Gastroesophageal sphincter (tissue), 4 donors: Measurements from ENCODE around the gene RALGPS1. TPM values are rescaled to one million over a fixed set of nuclear protein-coding genes. Genes with fewer than 3 reads are reported as not detected.
A peak's percentile ranks its signal among the peaks of the same experiment; 100 is the strongest.

Experiments used
- ATAC-seq: fragments of 150-250 bp; one replicate; pipeline ENCODE4 v1.9.1; 2016; ENCODE audit warnings: mild to moderate bottlenecking, moderate library complexity
- H3K27ac ChIP-seq, 4 donors: fragments of 200-600 bp; sonication (generic) in 3 of 4; 1 replicate in 3 of 4; 2 replicates in 1 of 4; pipeline ENCODE4 v1.5.1; 2016 to 2019
- H3K27me3 ChIP-seq: fragments of 200-600 bp; sonication (generic); one replicate; pipeline ENCODE4 v1.5.1; 2019
- H3K36me3 ChIP-seq, 2 donors: fragments of 200-600 bp; sonication (generic); one replicate each; pipeline ENCODE4 v1.5.1; 2019; ENCODE audit warnings: control low read depth in 1 of 2
- H3K4me1 ChIP-seq, 3 donors: fragments of 200-600 bp; sonication (generic); 1 replicate in 2 of 3; 2 replicates in 1 of 3; pipeline ENCODE4 v1.5.1; 2016 to 2019; ENCODE audit warnings: control low read depth in 2 of 3
- H3K4me3 ChIP-seq, 2 donors: fragments of 200-600 bp; sonication (generic); one replicate each; pipeline ENCODE4 v1.5.1; 2019; ENCODE audit warnings: mild to moderate bottlenecking in 1 of 2, moderate library complexity in 1 of 2
- H3K9me3 ChIP-seq, 3 donors: fragments of 200-600 bp; sonication (generic); one replicate each; pipeline ENCODE4 v1.5.1; 2017 to 2019; ENCODE audit warnings: control low read depth in 2 of 3
- EP300 ChIP-seq: sonication (generic); formaldehyde crosslinking; IDR thresholded peaks from one replicate; pipeline ENCODE4 v1.6.1; 2017; ENCODE audit warnings: antibody characterized with exemption, mild to moderate bottlenecking
- POLR2A ChIP-seq, 2 donors: fragments of 450-650 bp; IDR thresholded peaks; one replicate each; pipeline ENCODE4 v1.6.1; 2017; ENCODE audit warnings: antibody characterized with exemption in 2 of 2, mild to moderate bottlenecking in 2 of 2, moderate library complexity in 1 of 2
- POLR2AphosphoS5 ChIP-seq: sonication (generic); formaldehyde crosslinking; IDR thresholded peaks from one replicate; pipeline ENCODE4 v1.6.1; 2017; ENCODE audit warnings: antibody characterized with exemption
- WGBS, 2 donors: methylation state at CpG; one replicate each; pipeline ENCODE4 v1.1.5; 2018; ENCODE audit warnings: low coverage in 1 of 2; 5-methylcytosine and 5-hydroxymethylcytosine counted together
- total RNA-seq, 4 donors: library from RNA; depleted of rRNA; stranded (reverse); fragments of >200 nt; gene quantifications; one replicate each; pipeline ENCODE4 v1.1.0, GENCODE V29; 2016
- TF ChIP-seq, protein P1 (sequence below), 4 experiments: fragments of 200-600 bp in 2 of 4; fragments of 450-650 bp in 2 of 4; sonication (generic) in 1 of 4; IDR thresholded peaks; one replicate each; pipeline ENCODE4 v1.5.1; 2017 to 2019; ENCODE audit warnings: antibody characterized with exemption in 4 of 4, mild to moderate bottlenecking in 2 of 4, moderate library complexity in 2 of 4

RALGPS1 gene
- total RNA-seq, 4 donors from 2014 or later: 5.9 to 17.4 (median 11.3) TPM

DNA sequence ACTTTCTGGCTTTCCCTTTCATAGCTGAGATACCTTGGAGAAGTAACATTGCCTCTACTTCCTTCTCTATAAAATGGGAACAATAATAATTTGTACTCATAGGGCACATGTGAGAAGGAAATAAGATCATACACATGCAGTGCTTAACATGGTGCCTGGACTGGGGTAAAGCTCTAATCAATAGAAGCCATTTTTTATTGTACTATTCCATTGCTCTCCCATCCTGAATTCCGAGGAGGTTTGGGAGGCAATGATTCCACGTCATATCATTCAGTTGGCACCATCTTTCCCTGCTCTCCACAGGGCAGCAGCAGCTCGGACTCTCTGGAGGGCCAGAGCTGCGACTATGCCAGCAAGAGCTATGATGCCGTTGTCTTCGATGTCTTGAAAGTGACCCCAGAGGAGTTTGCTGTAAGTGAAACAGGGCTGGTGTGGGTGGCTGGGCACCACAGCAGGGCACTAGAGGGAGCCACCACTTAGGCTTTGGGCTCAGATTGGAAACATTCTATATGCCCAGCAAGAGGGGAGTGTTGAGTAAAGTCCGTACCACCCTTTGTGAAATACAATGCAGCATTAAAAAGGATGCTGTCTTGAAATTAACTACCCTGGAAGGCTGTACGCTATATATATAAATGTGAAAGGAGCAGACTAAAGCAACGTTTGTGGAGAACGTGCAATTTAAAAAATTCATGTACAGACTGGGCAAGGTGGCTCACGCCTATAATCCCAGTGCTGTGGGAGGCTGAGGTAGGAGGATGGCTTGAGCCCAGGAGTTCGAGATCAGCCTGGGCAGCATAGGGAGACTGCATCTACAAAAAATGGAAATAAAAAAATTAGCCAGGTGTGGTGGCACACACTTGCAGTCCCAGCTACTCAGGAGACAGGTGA is 51.2 kb downstream of the RALGPS1 start:
- TF ChIP-seq POLR2A (IDR thresholded peaks at IDR 0.05): no peak
- TF ChIP-seq, protein P1, sequence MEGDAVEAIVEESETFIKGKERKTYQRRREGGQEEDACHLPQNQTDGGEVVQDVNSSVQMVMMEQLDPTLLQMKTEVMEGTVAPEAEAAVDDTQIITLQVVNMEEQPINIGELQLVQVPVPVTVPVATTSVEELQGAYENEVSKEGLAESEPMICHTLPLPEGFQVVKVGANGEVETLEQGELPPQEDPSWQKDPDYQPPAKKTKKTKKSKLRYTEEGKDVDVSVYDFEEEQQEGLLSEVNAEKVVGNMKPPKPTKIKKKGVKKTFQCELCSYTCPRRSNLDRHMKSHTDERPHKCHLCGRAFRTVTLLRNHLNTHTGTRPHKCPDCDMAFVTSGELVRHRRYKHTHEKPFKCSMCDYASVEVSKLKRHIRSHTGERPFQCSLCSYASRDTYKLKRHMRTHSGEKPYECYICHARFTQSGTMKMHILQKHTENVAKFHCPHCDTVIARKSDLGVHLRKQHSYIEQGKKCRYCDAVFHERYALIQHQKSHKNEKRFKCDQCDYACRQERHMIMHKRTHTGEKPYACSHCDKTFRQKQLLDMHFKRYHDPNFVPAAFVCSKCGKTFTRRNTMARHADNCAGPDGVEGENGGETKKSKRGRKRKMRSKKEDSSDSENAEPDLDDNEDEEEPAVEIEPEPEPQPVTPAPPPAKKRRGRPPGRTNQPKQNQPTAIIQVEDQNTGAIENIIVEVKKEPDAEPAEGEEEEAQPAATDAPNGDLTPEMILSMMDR (IDR thresholded peaks at IDR 0.05): peak; percentile 50 to 79 (median 60)
- Histone ChIP-seq H3K4me3 (no peak overlapping the region), H3K27me3 (no peaks in the 10 kb centered on the region), H3K27ac (peak overlapping the region in 3 of 4 donors; percentile 20 to 50 (median 29)), H3K4me1 (peaks cover 0 to 16% (median 0%) of the 10 kb centered on the region in 3 donors), H3K36me3 (no peaks in the 10 kb centered on the region), H3K9me3 (no peaks in the 10 kb centered on the region)
- WGBS, 2 donors: 74 to 93% methylated on average over 3 to 12 of the region's 12 CpGs
- ATAC-seq: peak; percentile 69

DNA sequence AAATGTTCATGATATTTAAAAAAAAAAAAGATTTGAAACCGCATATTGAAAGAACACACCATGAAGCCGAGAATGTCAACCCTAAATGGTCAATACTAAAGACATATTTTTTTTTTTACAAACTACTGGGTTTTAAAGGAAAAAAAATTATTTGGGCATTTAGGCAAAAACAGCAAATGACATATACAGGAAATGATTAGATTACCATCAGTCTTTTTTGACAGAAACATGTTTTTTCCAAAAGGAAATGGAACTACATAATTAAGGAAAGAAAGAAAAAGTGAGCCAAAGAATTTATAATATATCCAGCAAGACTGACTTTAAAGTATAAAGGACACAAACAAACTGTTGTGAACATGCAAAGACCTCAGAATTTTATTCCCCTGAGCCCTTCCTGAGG is 56.7 kb downstream of the RALGPS1 start:
- Histone ChIP-seq H3K4me1 (peaks cover 0 to 15% (median 0%) of the 10 kb centered on the region in 3 donors), H3K27me3 (no peaks in the 10 kb centered on the region), H3K36me3 (no peaks in the 10 kb centered on the region), H3K9me3 (no peaks in the 10 kb centered on the region), H3K27ac (no peak overlapping the region), H3K4me3 (no peak overlapping the region)
- no peak for ATAC-seq
- 86% methylated on average over 2 of the region's 2 CpGs for WGBS, 2 donors
- TF ChIP-seq POLR2A (IDR thresholded peaks at IDR 0.05) (no peak), EP300 (no peak), POLR2AphosphoS5 (no peak)
- TF ChIP-seq, protein P1 (IDR thresholded peaks at IDR 0.05): no peak

GRCh38 chr9:126973651-126974529 is 59.3 kb downstream of the RALGPS1 start:
- Histone ChIP-seq H3K36me3 (no peaks in the 10 kb centered on the region), H3K27me3 (no peaks in the 10 kb centered on the region), H3K27ac (no peak overlapping the region), H3K4me3 (no peak overlapping the region), H3K4me1 (peaks cover 0 to 15% (median 0%) of the 10 kb centered on the region in 3 donors), H3K9me3 (no peaks in the 10 kb centered on the region)
- 90 to 93% methylated on average over 5 to 10 of the region's 10 CpGs for WGBS, 2 donors
- ATAC-seq: no peak
- TF ChIP-seq POLR2A (IDR thresholded peaks at IDR 0.05): no peak
- no peak for TF ChIP-seq POLR2AphosphoS5
- TF ChIP-seq EP300: no peak
- TF ChIP-seq, protein P1 (IDR thresholded peaks at IDR 0.05): no peak

DNA sequence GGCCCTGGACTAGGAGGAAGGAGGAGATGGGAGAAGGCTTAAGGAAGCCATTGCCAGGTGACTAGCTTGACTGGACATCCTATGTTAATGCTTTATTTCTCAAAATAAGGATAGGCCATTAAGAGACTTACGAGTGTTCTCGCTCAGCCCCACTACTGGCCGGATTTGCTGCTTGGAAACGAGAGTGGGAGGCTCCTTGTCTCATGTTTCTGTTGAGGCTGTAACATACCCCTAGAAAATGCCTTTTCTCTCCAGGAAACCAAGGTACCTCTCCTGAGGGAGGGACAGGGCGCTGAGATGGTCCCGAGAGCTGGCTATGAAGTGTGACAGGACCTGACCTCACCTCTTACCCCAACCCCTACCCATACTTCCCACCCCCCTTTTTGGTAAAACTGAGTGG is 60.0 kb downstream of the RALGPS1 start:
- Histone ChIP-seq H3K4me3 (no peak overlapping the region), H3K4me1 (peaks cover 0 to 15% (median 0%) of the 10 kb centered on the region in 3 donors), H3K9me3 (no peaks in the 10 kb centered on the region), H3K36me3 (no peaks in the 10 kb centered on the region), H3K27ac (no peak overlapping the region), H3K27me3 (no peaks in the 10 kb centered on the region)
- no peak for TF ChIP-seq POLR2A (IDR thresholded peaks at IDR 0.05)
- no peak for ATAC-seq
- 90 to 98% methylated on average over 4 to 6 of the region's 6 CpGs for WGBS, 2 donors
